Cardiac muscle cell (in vitro differentiated cells and primary cell): Measurements from ENCODE around the gene EIF6. TPM values are rescaled to one million over a fixed set of nuclear protein-coding genes. Genes with fewer than 3 reads are reported as not detected.
"Not testable (repeated sequence)": the region's sequence is repeated elsewhere in the genome, so short reads cannot be mapped to it uniquely, and the experiment has no call there.

Experiments used
- DNase-seq, 2 donors: peaks; one replicate each; pipeline versions ENCODE4 v3.0.0 to v3.0.0-alpha.2; 2010 to 2017; ENCODE audit warnings: low read depth in 1 of 2, low spot score in 1 of 2
- H3K27ac ChIP-seq: fragments of 200-600 bp; sonication (generic); 2 replicates; pipeline ENCODE4 v1.5.1; 2016
- H3K27me3 ChIP-seq: fragments of 200-600 bp; sonication (generic); 2 replicates; pipeline ENCODE4 v1.6.0; 2016; ENCODE audit warnings: control low read depth
- H3K36me3 ChIP-seq: fragments of 200-600 bp; sonication (generic); 2 replicates; pipeline ENCODE4 v1.5.1; 2016; ENCODE audit warnings: control low read depth
- H3K4me1 ChIP-seq: fragments of 200-600 bp; sonication (generic); 2 replicates; pipeline ENCODE4 v1.8.1; 2017; ENCODE audit warnings: low read depth, mild to moderate bottlenecking, mixed run types
- H3K4me3 ChIP-seq: fragments of 200-600 bp; sonication (generic); 2 replicates; pipeline ENCODE4 v1.5.1; 2016; ENCODE audit warnings: mild to moderate bottlenecking
- H3K9me3 ChIP-seq: fragments of 200-600 bp; sonication (generic); 2 replicates; pipeline ENCODE4 v1.5.1; 2017; ENCODE audit warnings: low read depth, mild to moderate bottlenecking, control low read depth
- CTCF ChIP-seq: IDR thresholded peaks from 2 replicates; pipeline ENCODE4 v1.5.1; 2012; ENCODE audit warnings: low read depth, mild to moderate bottlenecking, low read length
- polyA plus RNA-seq: library from polyadenylated mRNA; unstranded; fragments of >200 nt; fragmentation: Nextera tagmentation; extraction: Ambion mirVana; gene quantifications from 2 replicates; pipeline ENCODE4 v1.2.1, GENCODE V29; 2016
- total RNA-seq: library from RNA; depleted of rRNA; stranded (reverse); fragments of >200 nt; gene quantifications from 2 replicates; pipeline ENCODE4 v1.2.3, GENCODE V29; 2016

The EIF6 gene
- total and polyA plus RNA-seq, 2 experiments from 2014 or later: 80.4 to 203 TPM

- Histone ChIP-seq H3K27ac (no peak overlapping the region), H3K9me3 (no peaks in the 10 kb centered on the region), H3K36me3 (peaks cover 4% of the 10 kb centered on the region)
These were observed 31.5 kb upstream of the EIF6 start for GRCh38 chr20:35316086-35316485.

GRCh38 chr20:35315632-35316020, 31.1 kb upstream of the EIF6 start:
- not testable (repeated sequence) for H3K36me3 ChIP-seq, H3K9me3 ChIP-seq, H3K27ac ChIP-seq, DNase-seq, H3K4me1 ChIP-seq, H3K27me3 ChIP-seq, H3K4me3 ChIP-seq

More at GRCh38 chr20:35316086-35316485, 31.5 kb upstream of the EIF6 start:
- Histone ChIP-seq H3K27me3 (no peaks in the 10 kb centered on the region), H3K4me1 (no peaks in the 10 kb centered on the region), H3K4me3 (no peak overlapping the region)
- DNase-seq: no peak
- TF ChIP-seq CTCF: no peak

- no peak for DNase-seq
- H3K27me3 ChIP-seq: no peaks in the 10 kb centered on the region
- no peaks in the 10 kb centered on the region for H3K9me3 ChIP-seq
- H3K27ac ChIP-seq: no peak overlapping the region
- peaks cover 4% of the 10 kb centered on the region for H3K36me3 ChIP-seq
- H3K4me3 ChIP-seq: no peak overlapping the region
- no peaks in the 10 kb centered on the region for H3K4me1 ChIP-seq
- no peak for TF ChIP-seq CTCF
These were observed 30.5 kb upstream of the EIF6 start for GRCh38 chr20:35314816-35315631.

GRCh38 chr20:35312318-35312717, 27.7 kb upstream of the EIF6 start:
- no peaks in the 10 kb centered on the region for H3K4me1 ChIP-seq
- no peaks in the 10 kb centered on the region for H3K27me3 ChIP-seq
- no peaks in the 10 kb centered on the region for H3K9me3 ChIP-seq
- no peak for TF ChIP-seq CTCF
- H3K27ac ChIP-seq: no peak overlapping the region
- DNase-seq: peak in 1 of 2 donors; percentile 78
- H3K4me3 ChIP-seq: no peak overlapping the region
- H3K36me3 ChIP-seq: peaks cover 4% of the 10 kb centered on the region

GRCh38 chr20:35311822-35312221, 27.2 kb upstream of the EIF6 start:
- no peak for TF ChIP-seq CTCF
- no peak for DNase-seq
- Histone ChIP-seq H3K27me3 (no peaks in the 10 kb centered on the region), H3K4me3 (no peak overlapping the region), H3K36me3 (peaks cover 4% of the 10 kb centered on the region), H3K4me1 (no peaks in the 10 kb centered on the region), H3K9me3 (no peaks in the 10 kb centered on the region), H3K27ac (no peak overlapping the region)

GRCh38 chr20:35311409-35311808, 26.8 kb upstream of the EIF6 start:
- no peak for DNase-seq
- H3K4me3 ChIP-seq: no peak overlapping the region
- no peak for TF ChIP-seq CTCF
- H3K27me3 ChIP-seq: no peaks in the 10 kb centered on the region
- H3K36me3 ChIP-seq: peaks cover 4% of the 10 kb centered on the region
- no peaks in the 10 kb centered on the region for H3K4me1 ChIP-seq
- H3K9me3 ChIP-seq: no peaks in the 10 kb centered on the region
- no peak overlapping the region for H3K27ac ChIP-seq
